IPS-18a (cell line): ENCODE measurements around the gene EIF6.

Experiments used
- H3K27ac ChIP-seq: one replicate; pipeline ENCODE4 v1.5.1; 2013; ENCODE audit warnings: low read length
- H3K27me3 ChIP-seq: one replicate; pipeline ENCODE4 v1.6.1; 2013; ENCODE audit warnings: mild to moderate bottlenecking, low read length; ENCODE audit not compliant: control insufficient read depth, insufficient read depth
- H3K36me3 ChIP-seq: one replicate; pipeline ENCODE4 v1.6.1; 2013; ENCODE audit warnings: low read depth, low read length; ENCODE audit not compliant: control insufficient read depth
- H3K4me1 ChIP-seq: one replicate; pipeline ENCODE4 v1.6.1; 2013; ENCODE audit warnings: low read depth, low read length; ENCODE audit not compliant: control insufficient read depth
- H3K4me3 ChIP-seq: one replicate; pipeline ENCODE4 v1.5.1; 2013; ENCODE audit warnings: low read length
- H3K9ac ChIP-seq: one replicate; pipeline ENCODE4 v1.6.1; 2013; ENCODE audit warnings: mild to moderate bottlenecking, low read length, moderate library complexity
- H3K9me3 ChIP-seq: one replicate; pipeline ENCODE4 v1.6.1; 2013; ENCODE audit warnings: low read depth, low read length; ENCODE audit not compliant: control insufficient read depth

EIF6 gene

DNA sequence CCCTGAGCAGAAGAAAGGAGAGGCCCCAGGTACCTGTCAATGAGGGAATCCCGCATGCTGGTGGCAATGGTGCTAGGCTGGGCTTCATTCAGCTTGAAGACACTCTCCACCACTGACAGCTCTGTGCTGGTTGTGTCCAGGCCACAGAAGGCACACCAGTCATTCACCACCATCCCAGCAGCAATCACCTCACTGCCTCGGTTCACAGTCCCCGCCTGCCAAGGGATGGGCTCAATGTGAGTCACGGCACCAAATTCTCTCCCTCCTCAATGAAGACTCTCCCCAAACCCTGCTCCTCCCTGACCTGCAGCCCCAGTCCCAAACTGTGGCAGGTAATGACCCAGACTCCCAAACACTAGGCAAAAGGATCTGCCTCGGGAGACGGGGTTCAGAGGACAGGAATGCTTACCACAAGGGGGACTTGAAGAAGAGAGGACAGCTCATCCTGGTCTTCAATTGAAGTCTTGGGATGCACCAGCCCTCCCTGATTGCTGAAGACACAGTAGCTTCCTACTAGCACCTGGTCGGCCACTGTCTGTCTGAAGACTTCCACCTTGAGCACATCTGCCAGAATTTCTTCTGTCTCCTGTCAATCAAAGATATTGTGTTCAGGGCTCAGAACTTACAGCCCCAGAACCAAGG, 4.9 kb downstream of the EIF6 start:
- Histone ChIP-seq H3K36me3 (peaks cover 31% of the 10 kb centered on the region), H3K27ac (no peak overlapping the region), H3K4me1 (no peaks in the 10 kb centered on the region), H3K9me3 (no peaks in the 10 kb centered on the region), H3K4me3 (no peak overlapping the region), H3K27me3 (no peaks in the 10 kb centered on the region), H3K9ac (no peak overlapping the region)

GRCh38 chr20:35279040-35279439, 5.5 kb downstream of the EIF6 start:
- Histone ChIP-seq H3K27me3 (no peaks in the 10 kb centered on the region), H3K9ac (no peak overlapping the region), H3K27ac (no peak overlapping the region), H3K4me1 (no peaks in the 10 kb centered on the region), H3K9me3 (no peaks in the 10 kb centered on the region), H3K36me3 (peaks cover 31% of the 10 kb centered on the region), H3K4me3 (no peak overlapping the region)

DNA sequence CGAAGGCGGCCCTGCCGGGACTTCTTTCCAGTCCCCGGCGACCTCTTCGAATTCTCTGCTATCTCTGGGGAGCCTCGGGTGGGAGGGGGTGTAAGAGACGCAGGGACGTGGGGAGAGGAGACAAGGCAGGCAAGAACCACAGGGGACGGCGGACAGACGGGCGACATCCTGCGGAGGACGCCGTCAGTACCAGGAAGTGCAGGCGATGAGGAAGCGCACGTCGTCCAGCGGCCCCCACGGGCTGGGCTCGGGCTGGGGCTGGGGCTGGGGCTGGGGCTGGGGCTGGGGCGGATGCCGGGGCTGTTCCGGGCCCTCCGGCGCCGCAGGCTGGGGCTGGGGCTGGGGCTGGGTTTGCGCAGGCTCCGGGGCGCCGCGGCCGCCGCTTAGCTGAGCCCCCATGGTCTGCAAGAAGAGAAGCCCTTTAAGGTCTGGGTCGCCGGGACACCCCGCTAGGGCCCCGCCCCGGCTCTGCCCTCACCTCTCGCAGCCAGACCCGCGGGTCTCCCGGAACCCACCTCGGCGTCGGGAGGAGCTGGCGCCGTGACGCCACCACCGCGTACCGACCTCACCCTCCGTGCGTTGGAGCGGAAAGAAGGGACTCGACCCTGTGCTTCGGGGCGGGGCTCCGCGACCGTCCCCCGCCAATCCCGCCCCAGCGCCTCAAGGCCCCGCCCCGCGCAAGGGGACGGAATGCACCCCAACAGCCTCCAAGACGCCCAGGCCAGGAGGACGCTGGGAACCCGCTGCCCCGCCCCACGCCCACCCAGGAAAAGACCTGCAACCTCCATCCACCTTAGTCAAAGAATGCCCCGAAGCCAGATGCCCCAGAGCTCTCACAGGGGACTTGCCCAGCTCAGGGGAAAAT, 6.8 kb downstream of the EIF6 start, which contains the start of gene MMP24OS:
TSS of gene MMP24OS (minus strand) at position 592 of the 865 bp plus-strand sequence. CDS start at position 399, 193 bp downstream.
- Histone ChIP-seq H3K27ac (peak within 1 kb of the TSS; percentile 38), H3K27me3 (no peaks in the 10 kb centered on the region), H3K4me1 (no peaks in the 10 kb centered on the region), H3K4me3 (peak within 1 kb of the TSS; percentile 73), H3K9ac (peak within 1 kb of the TSS; percentile 62), H3K36me3 (peaks cover 31% of the 10 kb centered on the region), H3K9me3 (no peaks in the 10 kb centered on the region)

DNA sequence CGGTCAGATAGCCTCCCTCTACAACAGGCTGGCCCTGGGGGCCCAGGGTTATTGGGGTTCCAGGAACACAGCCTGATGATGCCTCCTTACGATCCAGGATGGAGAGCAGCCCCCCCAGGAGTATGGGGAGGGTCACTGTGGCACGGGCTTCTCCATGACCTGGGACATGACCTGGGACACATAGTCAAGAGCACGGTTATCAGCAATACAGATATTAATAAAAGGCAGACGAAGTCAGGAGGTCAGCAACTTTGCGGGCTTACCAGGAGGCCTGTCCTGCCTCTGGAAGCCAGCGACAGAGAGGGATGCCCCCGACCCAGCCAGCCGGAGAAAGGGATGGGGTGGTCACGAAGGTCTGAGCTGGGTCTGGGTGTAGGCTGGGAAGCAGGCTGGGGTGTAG, 7.4 kb downstream of the EIF6 start:
- no peaks in the 10 kb centered on the region for H3K27me3 ChIP-seq
- H3K4me1 ChIP-seq, result no peaks in the 10 kb centered on the region
- H3K4me3 ChIP-seq, result peak overlapping the region; percentile 73
- H3K9ac ChIP-seq, result peak overlapping the region; percentile 62
- H3K9me3 ChIP-seq, result no peaks in the 10 kb centered on the region
- peak overlapping the region; percentile 38 for H3K27ac ChIP-seq
- peaks cover 29% of the 10 kb centered on the region for H3K36me3 ChIP-seq

GRCh38 chr20:35276408-35276807, 8.2 kb downstream of the EIF6 start:
- Histone ChIP-seq H3K27ac (no peak overlapping the region), H3K4me3 (peak overlapping the region; percentile 73), H3K27me3 (no peaks in the 10 kb centered on the region), H3K9ac (peak overlapping the region; percentile 62), H3K9me3 (no peaks in the 10 kb centered on the region), H3K4me1 (no peaks in the 10 kb centered on the region), H3K36me3 (peaks cover 26% of the 10 kb centered on the region)

DNA sequence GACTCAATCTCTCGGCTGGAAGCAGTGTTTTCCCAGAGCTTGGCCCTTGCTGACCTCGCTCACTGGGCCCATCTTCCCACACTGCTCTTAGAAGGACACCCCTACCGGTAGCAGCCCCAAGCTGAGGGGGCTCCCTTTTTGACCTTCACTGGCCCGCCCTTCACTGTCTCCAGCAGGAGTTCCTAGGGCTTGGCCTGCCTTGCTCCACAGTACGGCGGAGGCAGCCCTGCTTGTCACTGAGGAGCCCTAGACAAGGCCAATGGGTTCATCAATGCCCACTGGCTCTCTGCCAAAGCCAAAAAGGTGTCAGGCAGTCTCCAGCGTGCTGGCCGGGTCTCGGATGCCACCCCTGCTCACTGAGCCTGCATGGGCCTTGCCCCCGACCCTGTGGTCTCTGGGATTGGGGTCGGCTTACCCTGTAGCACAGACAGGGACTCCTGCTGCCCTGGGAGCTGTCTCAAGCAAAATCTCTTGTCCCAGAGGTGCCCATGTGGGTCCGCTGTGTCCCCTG, 8.8 kb downstream of the EIF6 start:
- peaks cover 24% of the 10 kb centered on the region for H3K36me3 ChIP-seq
- no peak overlapping the region for H3K9ac ChIP-seq
- no peak overlapping the region for H3K27ac ChIP-seq
- H3K27me3 ChIP-seq, result no peaks in the 10 kb centered on the region
- no peaks in the 10 kb centered on the region for H3K4me1 ChIP-seq
- no peak overlapping the region for H3K4me3 ChIP-seq
- H3K9me3 ChIP-seq, result no peaks in the 10 kb centered on the region

GRCh38 chr20:35274172-35275092, 10.1 kb downstream of the EIF6 start:
- H3K4me1 ChIP-seq, result peaks cover 2% of the 10 kb centered on the region
- H3K9ac ChIP-seq, result no peak overlapping the region
- H3K36me3 ChIP-seq, result peaks cover 10% of the 10 kb centered on the region

DNA sequence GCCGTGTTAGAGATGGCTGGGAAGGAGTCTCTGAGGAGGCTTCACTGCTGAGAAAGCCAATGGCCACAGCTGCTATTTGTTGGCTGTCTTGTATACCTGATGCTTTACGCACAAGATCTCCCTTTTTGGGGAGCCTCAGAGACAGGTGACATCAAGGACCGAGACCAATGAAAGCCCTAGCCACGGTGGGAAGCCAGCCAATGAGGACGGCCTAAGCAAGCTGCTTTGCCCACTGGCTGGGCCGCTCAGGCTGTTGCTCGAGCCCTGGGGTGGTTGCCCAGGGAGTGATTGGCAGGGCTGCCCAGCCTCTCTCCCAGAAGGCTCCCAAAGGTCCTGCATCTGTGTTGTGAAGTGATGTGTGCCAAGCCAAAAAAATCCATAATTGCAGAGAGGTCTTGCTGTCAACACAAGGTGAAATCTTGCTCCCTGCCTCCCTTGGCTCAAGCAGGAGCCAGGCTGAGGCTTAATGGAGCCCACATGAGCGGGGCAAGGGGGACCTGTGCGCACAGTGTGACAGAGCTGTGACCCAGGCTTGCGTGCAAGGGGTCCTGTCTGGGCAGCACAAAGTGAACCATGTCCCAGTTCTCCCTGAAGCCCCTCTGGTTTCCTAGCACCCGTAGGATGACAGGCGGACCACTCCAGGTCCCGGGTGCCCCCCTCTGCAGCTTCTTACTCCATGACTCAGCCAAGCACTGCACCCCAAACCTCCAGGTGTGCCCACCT, 11.0 kb downstream of the EIF6 start:
- H3K4me3 ChIP-seq, result no peak overlapping the region
- no peaks in the 10 kb centered on the region for H3K27me3 ChIP-seq
- H3K4me1 ChIP-seq, result peaks cover 6% of the 10 kb centered on the region
- no peak overlapping the region for H3K27ac ChIP-seq
- H3K9ac ChIP-seq, result no peak overlapping the region
- peaks cover 2% of the 10 kb centered on the region for H3K36me3 ChIP-seq
- H3K9me3 ChIP-seq, result no peaks in the 10 kb centered on the region

More at GRCh38 chr20:35274172-35275092, 10.1 kb downstream of the EIF6 start:
- Histone ChIP-seq H3K27me3 (no peaks in the 10 kb centered on the region), H3K9me3 (no peaks in the 10 kb centered on the region), H3K4me3 (no peak overlapping the region), H3K27ac (no peak overlapping the region)

DNA sequence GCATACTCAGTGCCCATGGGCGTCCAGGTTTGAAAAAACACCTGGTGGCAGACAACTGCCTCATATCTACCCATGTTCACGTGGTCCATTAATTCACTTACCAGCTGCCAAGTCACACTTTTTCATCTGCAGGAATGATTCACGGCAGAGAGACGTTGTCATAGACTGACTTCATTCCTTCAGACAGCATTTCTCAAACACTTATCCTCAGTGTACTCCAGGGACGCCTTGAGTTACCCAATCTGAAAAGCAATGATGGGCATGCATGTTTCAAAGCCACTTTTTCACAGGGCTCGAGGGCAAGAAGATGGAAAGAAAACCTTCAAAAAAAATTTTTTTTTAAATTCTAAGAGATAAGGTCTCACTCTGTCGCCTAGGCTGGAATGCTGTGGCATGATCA, 12.7 kb downstream of the EIF6 start:
- Histone ChIP-seq H3K27me3 (no peaks in the 10 kb centered on the region), H3K27ac (no peak overlapping the region), H3K4me1 (peaks cover 6% of the 10 kb centered on the region), H3K36me3 (no peaks in the 10 kb centered on the region), H3K9ac (no peak overlapping the region), H3K4me3 (no peak overlapping the region), H3K9me3 (no peaks in the 10 kb centered on the region)

- Histone ChIP-seq H3K27me3 (no peaks in the 10 kb centered on the region), H3K9me3 (no peaks in the 10 kb centered on the region), H3K9ac (no peak overlapping the region), H3K27ac (no peak overlapping the region), H3K4me3 (no peak overlapping the region), H3K4me1 (peaks cover 6% of the 10 kb centered on the region), H3K36me3 (no peaks in the 10 kb centered on the region)
Measured at GRCh38 chr20:35271073-35271882, 13.3 kb downstream of the EIF6 start.
